HG03342 (cell line): ENCODE data around the gene ZNF684.
"Not testable (repeated sequence)": the region's sequence is repeated elsewhere in the genome, so short reads cannot be mapped to it uniquely, and the experiment has no call there.

Experiments used
- ATAC-seq: cut with Tn5 transposase; IDR thresholded peaks from one replicate; pipeline ENCODE4 v1.9.1; 2021; ENCODE audit warnings: mild to moderate bottlenecking, moderate library complexity; ENCODE audit not compliant: unreplicated experiment

The ZNF684 gene

GRCh38 chr1:40567825-40568224, 36.4 kb downstream of the ZNF684 start:
- ATAC-seq = no peak

GRCh38 chr1:40574805-40575204, 43.4 kb downstream of the ZNF684 start:
- ATAC-seq = not testable (repeated sequence)

GRCh38 chr1:40575336-40575735, 43.9 kb downstream of the ZNF684 start:
- ATAC-seq = no peak

GRCh38 chr1:40582116-40582515, 50.7 kb downstream of the ZNF684 start:
- no peak for ATAC-seq

- no peak for ATAC-seq
Observed at GRCh38 chr1:40583980-40584379, 52.5 kb downstream of the ZNF684 start.

- no peak for ATAC-seq
Observed at GRCh38 chr1:40588586-40588985, 57.1 kb downstream of the ZNF684 start.

GRCh38 chr1:40592107-40592803, 60.8 kb downstream of the ZNF684 start:
- no peak for ATAC-seq

GRCh38 chr1:40593449-40594186, 62.2 kb downstream of the ZNF684 start:
- no peak for ATAC-seq

- no peak for ATAC-seq
Observed at GRCh38 chr1:40594187-40594531, 62.7 kb downstream of the ZNF684 start.

- no peak for ATAC-seq
Observed at GRCh38 chr1:40595623-40596022, 64.2 kb downstream of the ZNF684 start.
